Measurements from ENCODE around the gene SHROOM4.

DNA sequence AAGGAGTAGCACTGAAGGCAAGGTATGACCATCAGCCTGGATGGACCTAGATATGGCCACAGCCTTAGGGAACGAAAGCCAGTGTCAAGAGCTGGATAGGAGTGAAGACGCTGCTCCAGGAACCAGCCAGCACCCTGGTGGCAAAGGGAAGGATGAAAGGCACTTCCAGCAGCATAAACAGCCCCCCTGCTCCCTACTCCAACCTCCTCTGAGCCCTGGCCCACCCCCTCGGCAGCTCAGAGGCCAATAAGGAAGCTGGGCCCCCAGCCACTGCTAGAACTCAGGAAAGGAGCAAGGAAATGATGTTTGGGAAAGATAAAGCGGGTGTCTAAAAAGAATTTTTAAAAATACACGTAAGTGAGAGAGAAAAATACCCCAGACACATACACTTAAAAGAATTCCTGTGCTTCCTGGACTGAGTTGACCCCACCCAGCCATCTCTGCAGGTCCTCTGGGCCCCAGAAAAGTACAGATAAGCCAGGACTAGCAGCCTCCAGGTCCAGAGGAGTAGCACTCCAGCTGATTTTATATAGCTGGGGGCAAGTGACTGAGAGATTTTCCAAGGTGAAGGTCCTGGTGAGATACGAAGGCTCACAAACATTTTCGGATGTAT lies 170.4 kb downstream of the SHROOM4 start:
- TF ChIP-seq, protein P1, sequence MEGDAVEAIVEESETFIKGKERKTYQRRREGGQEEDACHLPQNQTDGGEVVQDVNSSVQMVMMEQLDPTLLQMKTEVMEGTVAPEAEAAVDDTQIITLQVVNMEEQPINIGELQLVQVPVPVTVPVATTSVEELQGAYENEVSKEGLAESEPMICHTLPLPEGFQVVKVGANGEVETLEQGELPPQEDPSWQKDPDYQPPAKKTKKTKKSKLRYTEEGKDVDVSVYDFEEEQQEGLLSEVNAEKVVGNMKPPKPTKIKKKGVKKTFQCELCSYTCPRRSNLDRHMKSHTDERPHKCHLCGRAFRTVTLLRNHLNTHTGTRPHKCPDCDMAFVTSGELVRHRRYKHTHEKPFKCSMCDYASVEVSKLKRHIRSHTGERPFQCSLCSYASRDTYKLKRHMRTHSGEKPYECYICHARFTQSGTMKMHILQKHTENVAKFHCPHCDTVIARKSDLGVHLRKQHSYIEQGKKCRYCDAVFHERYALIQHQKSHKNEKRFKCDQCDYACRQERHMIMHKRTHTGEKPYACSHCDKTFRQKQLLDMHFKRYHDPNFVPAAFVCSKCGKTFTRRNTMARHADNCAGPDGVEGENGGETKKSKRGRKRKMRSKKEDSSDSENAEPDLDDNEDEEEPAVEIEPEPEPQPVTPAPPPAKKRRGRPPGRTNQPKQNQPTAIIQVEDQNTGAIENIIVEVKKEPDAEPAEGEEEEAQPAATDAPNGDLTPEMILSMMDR (IDR thresholded peaks at IDR 0.05): no peak
- TF ChIP-seq POLR2A (IDR thresholded peaks at IDR 0.05): no peak

All from body of pancreas (tissue), 4 donors.